GM18907 (cell line): ENCODE measurements around the gene CNOT3.
"Not testable (repeated sequence)": the region's sequence is repeated elsewhere in the genome, so short reads cannot be mapped to it uniquely, and the experiment has no call there.

Source experiments
- ATAC-seq: cut with Tn5 transposase; IDR thresholded peaks from one replicate; pipeline ENCODE4 v1.9.1; 2021; ENCODE audit warnings: mild to moderate bottlenecking, moderate library complexity; ENCODE audit not compliant: unreplicated experiment

Gene CNOT3

DNA sequence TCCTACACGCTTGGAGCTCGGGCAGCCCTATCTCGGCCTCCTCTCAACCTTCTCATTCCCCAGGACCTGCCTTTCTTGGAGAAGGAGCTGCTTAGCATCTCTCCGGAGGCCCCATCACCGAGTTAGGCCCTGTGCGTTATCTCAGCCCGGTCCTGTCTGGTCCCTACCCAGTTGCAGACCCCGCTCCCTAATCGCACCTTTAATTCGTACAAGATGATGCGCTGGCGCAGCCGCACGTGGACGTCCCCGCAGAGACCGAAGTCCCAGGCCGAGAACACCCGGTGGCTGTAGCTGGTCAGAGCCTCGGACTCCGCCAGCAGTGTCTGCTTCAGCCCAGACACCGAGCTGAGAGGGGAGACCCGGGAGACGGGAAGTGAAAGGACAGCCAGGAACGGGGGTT lies 27.7 kb downstream of the CNOT3 start:
- ATAC-seq: no peak

- peak; percentile 65 for ATAC-seq
Observed at GRCh38 chr19:54168174-54168917, 30.8 kb downstream of the CNOT3 start.

DNA sequence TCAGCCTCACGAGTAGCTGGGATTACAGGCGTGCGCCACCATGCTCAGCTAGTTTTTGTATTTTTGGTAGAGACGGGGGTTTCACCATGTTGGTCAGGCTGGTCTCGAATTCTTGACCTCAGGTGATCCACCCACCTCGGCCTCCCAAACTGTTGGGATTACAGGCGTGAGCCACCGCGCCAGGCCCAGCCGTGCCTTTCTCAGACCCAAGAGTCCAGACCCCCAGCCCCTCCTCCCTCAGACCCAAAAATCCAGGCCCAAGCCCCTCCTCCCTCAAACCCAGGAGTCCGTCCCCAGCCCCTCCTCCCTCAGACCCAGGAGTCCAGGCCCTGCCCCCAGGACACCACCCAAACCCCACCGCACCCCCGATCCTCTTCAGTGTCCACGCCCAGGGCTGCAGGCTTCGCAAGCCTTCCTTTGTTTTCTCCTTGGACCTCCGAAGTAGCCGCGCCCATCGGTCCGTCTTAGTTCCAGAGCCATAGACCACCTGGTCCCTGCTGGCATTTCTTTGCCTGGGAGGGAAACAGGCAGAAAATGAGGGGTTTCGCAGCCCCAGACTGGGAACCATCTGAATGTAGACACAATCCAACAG lies 31.7 kb downstream of the CNOT3 start:
- no peak for ATAC-seq

- ATAC-seq: not testable (repeated sequence)
Observed at GRCh38 chr19:54171736-54172431, 34.3 kb downstream of the CNOT3 start.

GRCh38 chr19:54172471-54173358 lies 35.2 kb downstream of the CNOT3 start, which contains the start of gene TMC4:
Gene TMC4 (minus strand): TSS chr19:54173160. CDS start chr19:54173117, 43 bp downstream.
- ATAC-seq: no peak

DNA sequence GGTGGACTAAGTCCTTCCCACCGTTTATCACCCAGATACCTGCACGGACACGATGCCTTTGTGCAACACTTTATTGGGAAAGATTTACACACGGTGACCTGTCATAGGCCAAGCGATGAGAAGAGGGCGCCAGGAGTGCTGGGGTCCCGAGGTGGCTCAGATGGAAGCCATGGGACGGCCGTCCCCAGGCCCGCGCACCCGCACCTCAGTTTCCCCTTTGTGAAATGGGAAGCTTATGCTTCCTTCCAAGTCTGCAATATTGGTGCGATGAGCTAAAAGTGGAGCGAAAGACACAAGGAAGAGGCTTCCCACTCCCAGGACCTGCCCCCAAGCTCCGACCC lies 35.8 kb downstream of the CNOT3 start:
- no peak for ATAC-seq

GRCh38 chr19:54173951-54174834 lies 36.6 kb downstream of the CNOT3 start:
- ATAC-seq: no peak

GRCh38 chr19:54178581-54179261 lies 41.2 kb downstream of the CNOT3 start:
- ATAC-seq: no peak

GRCh38 chr19:54179262-54179852 lies 41.8 kb downstream of the CNOT3 start:
- no peak for ATAC-seq

GRCh38 chr19:54179921-54180461 lies 42.4 kb downstream of the CNOT3 start:
- ATAC-seq: no peak

DNA sequence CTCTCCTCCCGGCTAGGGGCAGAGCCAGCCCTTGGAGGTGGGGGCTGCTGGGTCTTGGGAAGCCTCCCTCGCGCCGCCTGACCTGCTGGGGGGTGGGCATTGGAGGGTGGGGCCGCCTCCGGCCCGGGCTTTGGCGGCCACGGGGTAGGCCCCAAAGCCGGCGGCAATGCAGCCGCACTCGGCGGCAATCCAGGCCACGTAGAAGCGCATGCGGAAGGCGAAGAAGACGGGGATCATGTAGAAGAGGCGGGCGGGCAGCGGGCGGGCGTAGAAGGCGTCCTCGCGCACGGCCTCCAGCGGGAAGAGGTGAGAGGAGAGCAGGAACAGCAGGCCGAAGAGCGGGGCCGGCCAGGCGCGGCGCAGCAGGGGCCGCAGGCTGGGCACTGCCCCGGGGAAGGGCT lies 43.1 kb downstream of the CNOT3 start:
- ATAC-seq: no peak

- ATAC-seq: not testable (repeated sequence)
Observed at GRCh38 chr19:54181894-54182293, 44.3 kb downstream of the CNOT3 start.

- ATAC-seq: no peak
Observed at GRCh38 chr19:54183431-54183830, 45.9 kb downstream of the CNOT3 start.

- no peak for ATAC-seq
Observed at GRCh38 chr19:54186351-54186750, 48.8 kb downstream of the CNOT3 start.

GRCh38 chr19:54186934-54187381 lies 49.4 kb downstream of the CNOT3 start:
- no peak for ATAC-seq

GRCh38 chr19:54188215-54188871 lies 50.8 kb downstream of the CNOT3 start:
- no peak for ATAC-seq

GRCh38 chr19:54189145-54189734 lies 51.7 kb downstream of the CNOT3 start, which contains the start of gene MBOAT7:
Gene MBOAT7 (minus strand): TSS chr19:54189580. CDS start chr19:54188508, 1,072 bp downstream.
- ATAC-seq: peak; percentile 21
